Measurements from ENCODE around the gene DNAH9. TPM values are rescaled to one million over a fixed set of nuclear protein-coding genes. Genes with fewer than 3 reads are reported as not detected.

The DNAH9 gene
- total RNA-seq, 1 experiment from 2014 or later, result not detected

GRCh38 chr17:11692688-11693087 lies 94.4 kb downstream of the DNAH9 start:
- no TSS peak for BruUV-seq (replicated peaks)
- ChIA-PET CTCF (no interaction called here), POLR2A (no interaction called here)
- TF ChIP-seq CTCF (IDR thresholded peaks at IDR 0.05; ENCODE audit: insufficient read depth in 1 of 2, low read depth in 1 of 2, low read length in 1 of 2, severe bottlenecking in 1 of 2, unreplicated experiment in 1 of 2), result no peak
- Mint-ChIP-seq H3K27me3 (ENCODE audit: insufficient read depth, unreplicated experiment) (no peaks in the 10 kb centered on the region), H3K9me3 (ENCODE audit: unreplicated experiment) (no peaks in the 10 kb centered on the region), H3K36me3 (ENCODE audit: insufficient read depth, unreplicated experiment) (no peaks in the 10 kb centered on the region), H3K27ac (ENCODE audit: unreplicated experiment) (no peak overlapping the region), H3K4me1 (ENCODE audit: low read depth, unreplicated experiment) (no peaks in the 10 kb centered on the region), H3K4me3 (ENCODE audit: unreplicated experiment) (no peak overlapping the region)
- intact Hi-C loops (cut with micrococcal nuclease; ENCODE audit: unreplicated experiment), result no loop called here
- Histone ChIP-seq H3K9me3 (no peaks in the 10 kb centered on the region), H3K4me1 (no peaks in the 10 kb centered on the region), H3K36me3 (ENCODE audit: control insufficient read depth, insufficient read depth, low read length) (no peaks in the 10 kb centered on the region), H3K27me3 (replicated peaks; ENCODE audit: control insufficient read depth, insufficient read depth, low read length) (no peaks in the 10 kb centered on the region), H3K4me3 (ENCODE audit: low read depth, low read length) (no peak overlapping the region)
- DNase-seq, result no peak

DNA sequence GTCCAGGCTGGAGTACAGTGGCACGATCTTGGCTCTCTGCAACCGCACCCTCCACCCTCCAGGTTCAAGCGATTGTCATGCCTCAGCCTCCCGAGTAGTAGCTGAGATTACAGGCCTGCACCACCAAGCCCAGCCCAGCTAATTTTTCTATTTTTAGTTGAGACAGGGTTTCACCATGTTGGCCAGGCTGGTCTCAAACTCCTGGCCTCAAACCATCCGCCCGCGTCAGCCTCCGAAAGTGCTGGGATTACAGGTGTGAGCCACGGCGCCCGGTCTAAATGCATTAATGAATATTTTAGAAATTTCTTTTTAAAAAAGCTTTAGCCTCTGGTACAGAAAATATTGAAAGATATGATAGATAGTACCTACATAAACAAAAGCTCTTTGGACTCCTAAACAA lies 95.0 kb downstream of the DNAH9 start:
- intact Hi-C loops (cut with micrococcal nuclease; ENCODE audit: unreplicated experiment), result no loop called here
- POLR2A ChIA-PET, result no interaction called here

DNA sequence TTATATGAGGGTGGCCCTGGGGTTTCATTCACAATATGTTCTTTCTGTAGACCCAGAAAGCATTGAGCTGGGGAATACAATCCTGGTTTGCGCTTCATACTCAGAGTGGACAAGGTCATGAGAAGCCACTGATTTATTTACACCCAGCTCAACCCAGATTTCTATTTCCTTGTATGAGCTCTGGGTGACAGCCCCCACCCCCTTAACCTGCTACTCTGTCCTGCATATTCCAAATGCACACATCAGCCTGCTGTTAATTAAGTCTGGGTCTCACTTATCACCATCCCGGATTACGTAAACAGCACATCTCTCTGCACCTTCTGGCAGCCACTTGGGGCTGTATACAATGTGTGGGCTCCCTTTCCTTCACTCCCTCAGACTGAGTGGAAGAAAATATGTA lies 102.4 kb downstream of the DNAH9 start:
- Mint-ChIP-seq H3K9me3 (ENCODE audit: unreplicated experiment) (no peaks in the 10 kb centered on the region), H3K4me1 (ENCODE audit: low read depth, unreplicated experiment) (no peaks in the 10 kb centered on the region), H3K36me3 (ENCODE audit: insufficient read depth, unreplicated experiment) (no peaks in the 10 kb centered on the region), H3K27me3 (ENCODE audit: insufficient read depth, unreplicated experiment) (no peaks in the 10 kb centered on the region), H3K4me3 (ENCODE audit: unreplicated experiment) (no peak overlapping the region), H3K27ac (ENCODE audit: unreplicated experiment) (no peak overlapping the region)
- DNase-seq, result no peak
- H3K4me1 ChIP-seq, result no peaks in the 10 kb centered on the region
- H3K36me3 ChIP-seq (ENCODE audit: control insufficient read depth, insufficient read depth, low read length), result no peaks in the 10 kb centered on the region
- H3K27me3 ChIP-seq (replicated peaks; ENCODE audit: control insufficient read depth, insufficient read depth, low read length), result no peaks in the 10 kb centered on the region
- no peak overlapping the region for H3K4me3 ChIP-seq (ENCODE audit: low read depth, low read length)
- CTCF ChIA-PET, result no interaction called here
- intact Hi-C loops (cut with micrococcal nuclease; ENCODE audit: unreplicated experiment), result no loop called here
- no peaks in the 10 kb centered on the region for H3K9me3 ChIP-seq
- no TSS peak for BruUV-seq (replicated peaks)
- POLR2A ChIA-PET, result no interaction called here
- no peak for TF ChIP-seq CTCF (IDR thresholded peaks at IDR 0.05; ENCODE audit: insufficient read depth in 1 of 2, low read depth in 1 of 2, low read length in 1 of 2, severe bottlenecking in 1 of 2, unreplicated experiment in 1 of 2)

More for the DNA sequence above, 95.0 kb downstream of the DNAH9 start:
- no peak for DNase-seq
- H3K4me1 Mint-ChIP-seq (ENCODE audit: low read depth, unreplicated experiment), result no peaks in the 10 kb centered on the region
- no peaks in the 10 kb centered on the region for H3K27me3 ChIP-seq (replicated peaks; ENCODE audit: control insufficient read depth, insufficient read depth, low read length)
- H3K27me3 Mint-ChIP-seq (ENCODE audit: insufficient read depth, unreplicated experiment), result no peaks in the 10 kb centered on the region
- H3K36me3 ChIP-seq (ENCODE audit: control insufficient read depth, insufficient read depth, low read length), result no peaks in the 10 kb centered on the region
- no TSS peak for BruUV-seq (replicated peaks)
- no peak overlapping the region for H3K4me3 Mint-ChIP-seq (ENCODE audit: unreplicated experiment)
- no peaks in the 10 kb centered on the region for H3K9me3 Mint-ChIP-seq (ENCODE audit: unreplicated experiment)
- no peak overlapping the region for H3K4me3 ChIP-seq (ENCODE audit: low read depth, low read length)
- H3K27ac Mint-ChIP-seq (ENCODE audit: unreplicated experiment), result no peak overlapping the region
- H3K4me1 ChIP-seq, result no peaks in the 10 kb centered on the region
- H3K36me3 Mint-ChIP-seq (ENCODE audit: insufficient read depth, unreplicated experiment), result no peaks in the 10 kb centered on the region
- no peaks in the 10 kb centered on the region for H3K9me3 ChIP-seq
- TF ChIP-seq CTCF (IDR thresholded peaks at IDR 0.05; ENCODE audit: insufficient read depth in 1 of 2, low read depth in 1 of 2, low read length in 1 of 2, severe bottlenecking in 1 of 2, unreplicated experiment in 1 of 2), result no peak
- CTCF ChIA-PET, result no interaction called here
